Anterior cingulate cortex (tissue), 58 donors: ENCODE measurements around the gene ACER1.

Source experiments
- DNase-seq, 58 donors: peaks; one replicate each; lab custom pipeline; 2025; lab: John Stamatoyannopoulos, UW

The ACER1 gene

GRCh38 chr19:6270076-6270745 is 63.2 kb downstream of the ACER1 start:
- no peak for DNase-seq

- no peak for DNase-seq
Measured at GRCh38 chr19:6269101-6269886, 64.1 kb downstream of the ACER1 start.

GRCh38 chr19:6268382-6268771 is 65.0 kb downstream of the ACER1 start:
- no peak for DNase-seq

- peak in 6 of 58 donors; percentile 5 to 69 (median 27) for DNase-seq
Measured at GRCh38 chr19:6267552-6268381, 65.6 kb downstream of the ACER1 start.

GRCh38 chr19:6264803-6265202 is 68.6 kb downstream of the ACER1 start:
- DNase-seq = no peak

GRCh38 chr19:6263735-6264444 is 69.5 kb downstream of the ACER1 start:
- DNase-seq = no peak

GRCh38 chr19:6263306-6263705 is 70.1 kb downstream of the ACER1 start:
- no peak for DNase-seq

GRCh38 chr19:6262519-6262918 is 70.9 kb downstream of the ACER1 start:
- no peak for DNase-seq

GRCh38 chr19:6261883-6262282 is 71.5 kb downstream of the ACER1 start:
- no peak for DNase-seq

- DNase-seq = no peak
Measured at GRCh38 chr19:6260912-6261650, 72.3 kb downstream of the ACER1 start.

GRCh38 chr19:6260376-6260775 is 73.0 kb downstream of the ACER1 start:
- no peak for DNase-seq

- peak in 1 of 58 donors; percentile 19 for DNase-seq
Measured at GRCh38 chr19:6259312-6259861, 74.0 kb downstream of the ACER1 start.

GRCh38 chr19:6258812-6259311 is 74.5 kb downstream of the ACER1 start:
- no peak for DNase-seq
